HEK293 (cell line): ENCODE data around the gene RASSF1.

ENCODE experiments used
- CTCF ChIA-PET: fragments of 350-600 bp; formaldehyde crosslinking; extraction: SDS; loops from one replicate; lab custom pipeline; 2021; ENCODE audit warnings: antibody characterized with exemption; lab: Yijun Ruan, JAX
- POLR2A ChIA-PET: fragments of 300-600 bp; formaldehyde crosslinking; extraction: SDS; loops from one replicate; lab custom pipeline; 2020; ENCODE audit warnings: antibody characterized with exemption, inconsistent platforms; lab: Yijun Ruan, JAX
- H3K27ac ChIP-seq: fragments of 200-500 bp; sonication (Bioruptor generic); 2 replicates; pipeline ENCODE4 v1.5.1; 2014; ENCODE audit warnings: low read depth, low read length, control low read depth, inconsistent platforms; ENCODE audit errors: extremely low read depth
- H3K36me3 ChIP-seq, 2 experiments: fragments of 200-500 bp in 1 of 2; sonication (Bioruptor generic) in 1 of 2; 1 replicate in 1 of 2; 2 replicates in 1 of 2; pipeline ENCODE4 v1.5.1; 2014 to 2017; ENCODE audit warnings: inconsistent platforms in 2 of 2, low read length in 2 of 2; ENCODE audit not compliant: control insufficient read depth in 2 of 2, insufficient read depth in 1 of 2
- H3K4me1 ChIP-seq: fragments of 200-500 bp; sonication (Bioruptor generic); 2 replicates; pipeline ENCODE4 v1.5.1; 2014; ENCODE audit warnings: mild to moderate bottlenecking, low read length, inconsistent platforms; ENCODE audit not compliant: control insufficient read depth, insufficient read depth
- H3K4me3 ChIP-seq: 2 replicates; pipeline ENCODE4 v1.5.1; 2011; ENCODE audit warnings: low read depth, mild to moderate bottlenecking, control low read depth, low read length, moderate library complexity
- H3K9me3 ChIP-seq: fragments of 200-500 bp; sonication (Bioruptor generic); 2 replicates; pipeline ENCODE4 v1.5.1; 2014; ENCODE audit warnings: low read depth, low read length, inconsistent platforms; ENCODE audit not compliant: control insufficient read depth, insufficient read depth
- HOXC10 ChIP-seq: sonication (generic); formaldehyde crosslinking; IDR thresholded peaks from 2 replicates; pipeline ENCODE4 v1.8.1; 2023; ENCODE audit warnings: mild to moderate bottlenecking, missing genetic modification reagents
- KLF10 ChIP-seq: fragments of 450-650 bp; IDR thresholded peaks from 2 replicates; pipeline ENCODE4 v1.5.1; 2018; ENCODE audit warnings: missing biosample characterization, mild to moderate bottlenecking, missing genetic modification characterization
- KLF7 ChIP-seq: fragments of 450-650 bp; formaldehyde crosslinking; IDR thresholded peaks from 2 replicates; pipeline ENCODE4 v1.5.1; 2016; ENCODE audit warnings: missing biosample characterization, missing genetic modification characterization, borderline replicate concordance
- ZBTB20 ChIP-seq: fragments of 450-650 bp; formaldehyde crosslinking; IDR thresholded peaks from 2 replicates; pipeline ENCODE4 v1.5.1; 2016; ENCODE audit warnings: missing biosample characterization, missing genetic modification characterization
- ZBTB21 ChIP-seq: fragments of 450-650 bp; formaldehyde crosslinking; IDR thresholded peaks from 2 replicates; pipeline ENCODE4 v1.5.1; 2017; ENCODE audit warnings: missing biosample characterization, missing genetic modification characterization
- ZFP69B ChIP-seq: fragments of 450-650 bp; formaldehyde crosslinking; IDR thresholded peaks from 2 replicates; pipeline ENCODE4 v1.5.1; 2016; ENCODE audit warnings: missing biosample characterization, missing genetic modification characterization
- ZNF121 ChIP-seq: fragments of 450-650 bp; formaldehyde crosslinking; IDR thresholded peaks from 2 replicates; pipeline ENCODE4 v1.5.1; 2016; ENCODE audit warnings: missing biosample characterization, missing genetic modification characterization
- ZNF214 ChIP-seq: fragments of 450-650 bp; formaldehyde crosslinking; IDR thresholded peaks from 2 replicates; pipeline ENCODE4 v1.5.1; 2017; ENCODE audit warnings: missing biosample characterization, mild to moderate bottlenecking, missing genetic modification characterization, borderline replicate concordance
- ZNF221 ChIP-seq: fragments of 450-650 bp; formaldehyde crosslinking; IDR thresholded peaks from 2 replicates; pipeline ENCODE4 v1.5.1; 2017; ENCODE audit warnings: missing biosample characterization, missing genetic modification characterization, borderline replicate concordance
- ZNF239 ChIP-seq: fragments of 450-650 bp; formaldehyde crosslinking; IDR thresholded peaks from 2 replicates; pipeline ENCODE4 v1.5.1; 2016; ENCODE audit warnings: missing biosample characterization, missing genetic modification characterization
- ZNF274 ChIP-seq, 2 experiments: fragments of 200-500 bp in 1 of 2; fragments of 450-650 bp in 1 of 2; sonication (Bioruptor generic) in 1 of 2; formaldehyde crosslinking in 1 of 2; IDR thresholded peaks; 2 replicates each; pipeline versions ENCODE4 v1.5.1 to v1.6.1; 2014 to 2016; ENCODE audit warnings: borderline replicate concordance in 1 of 2, inconsistent platforms in 1 of 2, low read length in 1 of 2, missing biosample characterization in 1 of 2, missing genetic modification characterization in 1 of 2
- ZNF501 ChIP-seq: fragments of 450-650 bp; formaldehyde crosslinking; IDR thresholded peaks from 2 replicates; pipeline ENCODE4 v1.5.1; 2016; ENCODE audit warnings: missing biosample characterization, missing genetic modification characterization
- ZNF548 ChIP-seq: fragments of 450-650 bp; formaldehyde crosslinking; IDR thresholded peaks from 2 replicates; pipeline ENCODE4 v1.5.1; 2016; ENCODE audit warnings: missing biosample characterization, missing genetic modification characterization
- ZNF768 ChIP-seq: fragments of 450-650 bp; formaldehyde crosslinking; IDR thresholded peaks from 2 replicates; pipeline ENCODE4 v1.5.1; 2018; ENCODE audit warnings: missing biosample characterization, mild to moderate bottlenecking, missing genetic modification characterization
- ZNF791 ChIP-seq: fragments of 450-650 bp; formaldehyde crosslinking; IDR thresholded peaks from 2 replicates; pipeline ENCODE4 v1.5.1; 2016; ENCODE audit warnings: missing biosample characterization, missing genetic modification characterization
- TF ChIP-seq, protein P1 (sequence below): fragments of 450-650 bp; formaldehyde crosslinking; IDR thresholded peaks from 2 replicates; pipeline ENCODE4; 2016; ENCODE audit warnings: missing biosample characterization, missing genetic modification characterization
- TF ChIP-seq, protein P2 (sequence below): fragments of 450-650 bp; formaldehyde crosslinking; IDR thresholded peaks from 2 replicates; pipeline ENCODE4 v1.5.1; 2017; ENCODE audit warnings: missing biosample characterization, missing genetic modification characterization
- TF ChIP-seq, protein P3 (sequence below): fragments of 450-650 bp; formaldehyde crosslinking; IDR thresholded peaks from 2 replicates; pipeline ENCODE4 v1.5.1; 2016; ENCODE audit warnings: missing biosample characterization, missing genetic modification characterization
- TF ChIP-seq, protein P4 (sequence below): fragments of 450-650 bp; formaldehyde crosslinking; IDR thresholded peaks from 2 replicates; pipeline ENCODE4 v1.5.1; 2016; ENCODE audit warnings: missing biosample characterization, missing genetic modification characterization
- TF ChIP-seq, protein P5 (sequence below): fragments of 450-650 bp; formaldehyde crosslinking; IDR thresholded peaks from 2 replicates; pipeline ENCODE4 v1.5.1; 2017; ENCODE audit warnings: missing biosample characterization, mild to moderate bottlenecking, missing genetic modification characterization, moderate library complexity

Gene RASSF1

DNA sequence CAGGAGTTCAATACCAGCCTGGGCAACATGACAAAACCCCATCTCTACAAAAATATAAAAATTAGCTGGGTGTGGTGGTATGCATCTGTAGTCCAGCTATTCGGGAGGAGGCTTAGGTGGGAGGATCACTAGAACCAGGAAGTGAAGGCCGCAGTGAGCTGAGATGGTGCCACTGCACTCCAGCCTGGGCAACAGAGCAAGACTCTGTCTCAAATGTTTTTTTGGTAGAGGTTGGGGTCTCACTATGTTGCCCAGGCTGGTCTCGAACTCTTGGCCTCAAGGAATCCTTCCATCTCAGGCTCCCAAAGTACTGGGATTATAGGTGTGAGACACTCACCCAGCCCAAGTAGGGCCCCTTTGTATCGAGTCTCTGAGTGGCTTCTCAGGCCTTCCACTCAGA is 46.5 kb downstream of the RASSF1 start:
- POLR2A ChIA-PET = no interaction called here
- CTCF ChIA-PET = interaction anchor here (0.6 to 1.9 kb wide), 3 partner anchors 19 to 944 kb away, joined by 4 to 7 read pairs (median 4); no protein-coding TSS in a partner anchor
- no peaks in the 10 kb centered on the region for H3K4me1 ChIP-seq
- no peak overlapping the region for H3K4me3 ChIP-seq
- TF ChIP-seq ZNF121 (tag by site-specific recombination) (peak; percentile 93), ZNF548 (tag by site-specific recombination) (no peak)
- H3K36me3 ChIP-seq = peaks cover 0 to 20% of the 10 kb centered on the region in 2 experiments; a peak in 1 of 3 replicates
- no peaks in the 10 kb centered on the region for H3K9me3 ChIP-seq
- H3K27ac ChIP-seq = no peak overlapping the region

DNA sequence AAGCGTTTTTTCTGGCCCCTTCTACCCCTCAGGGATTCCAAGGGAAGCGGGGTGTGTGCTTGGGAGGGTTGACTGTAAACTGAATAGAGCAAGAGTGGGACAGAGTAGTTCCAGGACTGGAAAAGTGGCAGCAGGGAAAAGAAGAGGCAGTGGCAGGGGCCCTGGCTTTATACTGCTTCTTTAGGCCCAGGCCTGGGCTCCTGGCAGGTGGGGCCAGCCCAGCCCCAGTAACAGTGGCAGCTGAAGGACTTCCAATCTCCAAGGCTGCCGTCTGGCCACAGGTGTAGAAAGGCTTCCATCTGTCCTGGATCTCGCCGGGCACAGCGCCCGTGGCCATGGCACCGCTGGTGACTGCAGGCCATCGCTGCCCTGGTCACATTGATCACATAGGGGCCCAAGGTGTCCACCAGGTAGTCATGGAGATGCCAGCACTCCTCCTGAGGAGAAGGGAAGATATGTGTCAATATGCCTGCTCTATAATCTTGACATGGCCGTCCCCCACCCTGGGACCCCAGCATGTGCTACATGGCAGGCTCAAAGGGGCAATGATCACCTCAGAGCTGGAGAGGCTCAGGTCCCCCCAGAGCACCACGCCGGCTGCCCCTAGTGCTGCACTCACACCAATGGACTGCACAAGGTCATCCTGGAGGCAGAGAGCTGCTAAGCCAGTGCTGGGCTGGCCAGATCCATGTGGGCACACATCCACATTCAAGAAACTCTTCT is 47.4 kb downstream of the RASSF1 start:
- Histone ChIP-seq H3K27ac (peak overlapping the region; percentile 47), H3K4me3 (no peak overlapping the region; the same call in 1 of the 2 replicates), H3K9me3 (no peaks in the 10 kb centered on the region), H3K4me1 (no peaks in the 10 kb centered on the region), H3K36me3 (peaks cover 0 to 29% of the 10 kb centered on the region in 2 experiments; a peak in 1 of 3 replicates)
- ChIA-PET POLR2A (interaction anchor here (1.5 to 1.9 kb wide), 4 partner anchors 10 to 47 kb away, joined by 3 to 13 read pairs (median 8); partner anchors contain the start of genes HYAL1 and TUSC2), CTCF (interaction anchor here (0.6 to 1.9 kb wide), 9 partner anchors 15 to 943 kb away, joined by 3 to 7 read pairs (median 4); no protein-coding TSS in a partner anchor)
- TF ChIP-seq, protein P1, sequence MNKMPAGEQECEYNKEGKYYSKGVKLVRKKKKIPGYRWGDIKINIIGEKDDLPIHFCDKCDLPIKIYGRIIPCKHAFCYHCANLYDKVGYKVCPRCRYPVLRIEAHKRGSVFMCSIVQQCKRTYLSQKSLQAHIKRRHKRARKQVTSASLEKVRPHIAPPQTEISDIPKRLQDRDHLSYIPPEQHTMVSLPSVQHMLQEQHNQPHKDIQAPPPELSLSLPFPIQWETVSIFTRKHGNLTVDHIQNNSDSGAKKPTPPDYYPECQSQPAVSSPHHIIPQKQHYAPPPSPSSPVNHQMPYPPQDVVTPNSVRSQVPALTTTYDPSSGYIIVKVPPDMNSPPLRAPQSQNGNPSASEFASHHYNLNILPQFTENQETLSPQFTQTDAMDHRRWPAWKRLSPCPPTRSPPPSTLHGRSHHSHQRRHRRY = no peak
- 0 out of 2 replicates have a peak, but pooled peaks have one; percentile 1 for TF ChIP-seq ZBTB20
- TF ChIP-seq ZNF239 (tag by site-specific recombination) = no peak
- no peak for TF ChIP-seq HOXC10 (CRISPR knock-in tag)
- TF ChIP-seq, protein P2, sequence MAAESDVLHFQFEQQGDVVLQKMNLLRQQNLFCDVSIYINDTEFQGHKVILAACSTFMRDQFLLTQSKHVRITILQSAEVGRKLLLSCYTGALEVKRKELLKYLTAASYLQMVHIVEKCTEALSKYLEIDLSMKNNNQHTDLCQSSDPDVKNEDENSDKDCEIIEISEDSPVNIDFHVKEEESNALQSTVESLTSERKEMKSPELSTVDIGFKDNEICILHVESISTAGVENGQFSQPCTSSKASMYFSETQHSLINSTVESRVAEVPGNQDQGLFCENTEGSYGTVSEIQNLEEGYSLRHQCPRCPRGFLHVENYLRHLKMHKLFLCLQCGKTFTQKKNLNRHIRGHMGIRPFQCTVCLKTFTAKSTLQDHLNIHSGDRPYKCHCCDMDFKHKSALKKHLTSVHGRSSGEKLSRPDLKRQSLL = no peak

DNA sequence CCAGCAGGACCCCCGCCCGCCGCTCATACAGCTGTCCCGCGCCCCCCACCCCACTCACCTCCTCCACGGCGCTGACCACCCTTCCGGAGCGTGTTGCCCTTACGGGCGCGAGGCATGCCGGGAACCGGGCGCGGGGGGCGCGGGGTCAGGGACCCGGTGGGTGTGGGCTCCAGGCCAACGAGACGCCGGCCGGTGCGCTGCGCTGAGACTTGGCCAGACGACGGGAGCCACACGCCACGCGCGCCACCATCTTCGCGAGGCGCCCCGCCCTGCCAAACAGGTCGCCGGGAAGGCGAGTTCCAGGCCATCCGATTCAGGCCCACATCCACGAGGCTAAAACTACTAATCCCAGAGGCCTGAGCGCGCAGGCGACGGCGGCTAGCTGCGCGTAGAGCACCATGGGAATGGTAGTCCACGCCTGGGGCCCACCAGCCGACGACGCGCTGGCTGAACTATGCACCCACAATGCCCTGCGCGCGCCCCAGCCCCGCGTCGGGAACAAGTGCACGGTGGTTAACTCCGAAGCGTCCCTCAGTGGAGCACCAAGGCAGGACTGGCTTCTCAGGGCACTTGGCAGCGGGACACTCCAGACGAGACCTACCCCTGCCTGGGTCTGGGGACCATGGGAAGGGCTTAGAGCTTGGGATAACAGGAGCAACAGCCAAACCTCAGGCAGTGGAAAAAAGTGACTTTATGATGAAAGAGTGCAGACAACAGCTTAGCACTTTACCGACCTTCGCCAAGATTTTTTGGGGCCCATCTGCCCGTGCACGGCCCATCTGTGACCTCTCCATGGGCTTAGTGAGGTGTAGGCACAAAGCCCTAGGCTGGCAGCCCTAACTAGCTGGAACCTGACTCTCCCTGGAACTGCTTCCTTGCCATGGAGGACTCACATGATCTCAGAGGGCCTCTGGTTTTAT is 48.2 kb downstream of the RASSF1 start, which contains the start of gene IFRD2:
Gene IFRD2, minus strand, starts transcription at position 271 of the 920 bp plus-strand sequence. Its CDS starts 155 bp downstream, at position 116.
- no peaks in the 10 kb centered on the region for H3K4me1 ChIP-seq
- POLR2A ChIA-PET = interaction anchor here (0.5 to 1.9 kb wide), 13 partner anchors 10 to 1131 kb away, joined by 3 to 18 read pairs (median 4); partner anchors contain the start of genes GNAI2, HYAL1 and TUSC2
- CTCF ChIA-PET = interaction anchor here (0.5 to 1.9 kb wide), 12 partner anchors 14 to 263 kb away, joined by 3 to 7 read pairs (median 3); no protein-coding TSS in a partner anchor
- H3K4me3 ChIP-seq = peak within 1 kb of the TSS; percentile 80
- H3K36me3 ChIP-seq = peaks cover 0 to 37% of the 10 kb centered on the region in 2 experiments; a peak in 1 of 3 replicates
- no peaks in the 10 kb centered on the region for H3K9me3 ChIP-seq
- H3K27ac ChIP-seq = peak within 1 kb of the TSS; percentile 77
- TF ChIP-seq KLF10 (peak; percentile 43; the same call in 1 of the 2 replicates), ZFP69B (tag by site-specific recombination) (peak; percentile 96), ZNF221 (tag by site-specific recombination) (no peak), ZNF791 (tag by site-specific recombination) (no peak), ZNF274 (IDR thresholded peaks at IDR 0.05; ENCODE audit: low read length) (no peak), ZNF274 (tag by site-specific recombination; IDR thresholded peaks at IDR 0.05; ENCODE audit: borderline replicate concordance) (no peak), ZNF214 (tag by site-specific recombination) (no peak), ZNF501 (tag by site-specific recombination) (no peak), KLF7 (tag by site-specific recombination) (peak; percentile 96), ZNF768 (tag by site-specific recombination) (no peak), ZBTB21 (tag by site-specific recombination) (no peak)
- TF ChIP-seq, protein P3, sequence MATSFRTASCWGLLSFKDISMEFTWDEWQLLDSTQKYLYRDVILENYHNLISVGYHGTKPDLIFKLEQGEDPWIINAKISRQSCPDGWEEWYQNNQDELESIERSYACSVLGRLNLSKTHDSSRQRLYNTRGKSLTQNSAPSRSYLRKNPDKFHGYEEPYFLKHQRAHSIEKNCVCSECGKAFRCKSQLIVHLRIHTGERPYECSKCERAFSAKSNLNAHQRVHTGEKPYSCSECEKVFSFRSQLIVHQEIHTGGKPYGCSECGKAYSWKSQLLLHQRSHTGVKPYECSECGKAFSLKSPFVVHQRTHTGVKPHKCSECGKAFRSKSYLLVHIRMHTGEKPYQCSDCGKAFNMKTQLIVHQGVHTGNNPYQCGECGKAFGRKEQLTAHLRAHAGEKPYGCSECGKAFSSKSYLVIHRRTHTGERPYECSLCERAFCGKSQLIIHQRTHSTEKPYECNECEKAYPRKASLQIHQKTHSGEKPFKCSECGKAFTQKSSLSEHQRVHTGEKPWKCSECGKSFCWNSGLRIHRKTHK (tag by site-specific recombination) = no peak
- TF ChIP-seq, protein P4, sequence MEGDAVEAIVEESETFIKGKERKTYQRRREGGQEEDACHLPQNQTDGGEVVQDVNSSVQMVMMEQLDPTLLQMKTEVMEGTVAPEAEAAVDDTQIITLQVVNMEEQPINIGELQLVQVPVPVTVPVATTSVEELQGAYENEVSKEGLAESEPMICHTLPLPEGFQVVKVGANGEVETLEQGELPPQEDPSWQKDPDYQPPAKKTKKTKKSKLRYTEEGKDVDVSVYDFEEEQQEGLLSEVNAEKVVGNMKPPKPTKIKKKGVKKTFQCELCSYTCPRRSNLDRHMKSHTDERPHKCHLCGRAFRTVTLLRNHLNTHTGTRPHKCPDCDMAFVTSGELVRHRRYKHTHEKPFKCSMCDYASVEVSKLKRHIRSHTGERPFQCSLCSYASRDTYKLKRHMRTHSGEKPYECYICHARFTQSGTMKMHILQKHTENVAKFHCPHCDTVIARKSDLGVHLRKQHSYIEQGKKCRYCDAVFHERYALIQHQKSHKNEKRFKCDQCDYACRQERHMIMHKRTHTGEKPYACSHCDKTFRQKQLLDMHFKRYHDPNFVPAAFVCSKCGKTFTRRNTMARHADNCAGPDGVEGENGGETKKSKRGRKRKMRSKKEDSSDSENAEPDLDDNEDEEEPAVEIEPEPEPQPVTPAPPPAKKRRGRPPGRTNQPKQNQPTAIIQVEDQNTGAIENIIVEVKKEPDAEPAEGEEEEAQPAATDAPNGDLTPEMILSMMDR (tag by site-specific recombination) = no peak
- TF ChIP-seq, protein P5, sequence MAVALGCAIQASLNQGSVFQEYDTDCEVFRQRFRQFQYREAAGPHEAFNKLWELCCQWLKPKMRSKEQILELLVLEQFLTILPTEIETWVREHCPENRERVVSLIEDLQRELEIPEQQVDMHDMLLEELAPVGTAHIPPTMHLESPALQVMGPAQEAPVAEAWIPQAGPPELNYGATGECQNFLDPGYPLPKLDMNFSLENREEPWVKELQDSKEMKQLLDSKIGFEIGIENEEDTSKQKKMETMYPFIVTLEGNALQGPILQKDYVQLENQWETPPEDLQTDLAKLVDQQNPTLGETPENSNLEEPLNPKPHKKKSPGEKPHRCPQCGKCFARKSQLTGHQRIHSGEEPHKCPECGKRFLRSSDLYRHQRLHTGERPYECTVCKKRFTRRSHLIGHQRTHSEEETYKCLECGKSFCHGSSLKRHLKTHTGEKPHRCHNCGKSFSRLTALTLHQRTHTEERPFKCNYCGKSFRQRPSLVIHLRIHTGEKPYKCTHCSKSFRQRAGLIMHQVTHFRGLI (tag by site-specific recombination) = no peak
